H1 (cell line): Measurements from ENCODE around the gene GALNT6.

Experiments
- CHD2 ChIP-seq: IDR thresholded peaks from 2 replicates; pipeline ENCODE4 v1.6.1; 2012; ENCODE audit warnings: low read length, improper control_type of control experiment
- EGR1 ChIP-seq: IDR thresholded peaks from 2 replicates; pipeline ENCODE4 v1.6.1; 2011; ENCODE audit warnings: low read depth, low read length, borderline replicate concordance
- EP300 ChIP-seq, 2 experiments: IDR thresholded peaks; 1 replicate in 1 of 2; 2 replicates in 1 of 2; pipeline ENCODE4 v1.6.1; 2011 to 2012; ENCODE audit warnings: low read depth in 2 of 2, low read length in 2 of 2, mild to moderate bottlenecking in 2 of 2, borderline replicate concordance in 1 of 2, inconsistent platforms in 1 of 2, moderate library complexity in 1 of 2
- EZH2 ChIP-seq: fragments of 200-600 bp; sonication (generic); IDR thresholded peaks from 2 replicates; pipeline ENCODE4 v1.7.1; 2012; ENCODE audit warnings: low read depth, mild to moderate bottlenecking, moderate library complexity, low read length, inconsistent platforms; ENCODE audit not compliant: severe bottlenecking
- POLR2AphosphoS5 ChIP-seq: IDR thresholded peaks from 2 replicates; pipeline ENCODE4 v1.6.1; 2011; ENCODE audit warnings: low read depth, low read length
- POU5F1 ChIP-seq: IDR thresholded peaks from 2 replicates; pipeline ENCODE4 v1.6.1; 2011; ENCODE audit warnings: low read depth, mild to moderate bottlenecking, low read length, moderate library complexity
- RNF2 ChIP-seq: fragments of 200-900, 300-1000 bp; sonication (generic); IDR thresholded peaks from 2 replicates; pipeline ENCODE4 v1.7.1; 2016; ENCODE audit warnings: borderline replicate concordance, low read depth, mild to moderate bottlenecking, antibody characterized with exemption, low read length; ENCODE audit not compliant: poor library complexity, severe bottlenecking; ENCODE audit errors: missing control alignments
- SAP30 ChIP-seq: fragments of 300-600 bp; sonication (generic); IDR thresholded peaks from 2 replicates; pipeline ENCODE4 v1.7.1; 2012; ENCODE audit warnings: low read length, moderate library complexity, mild to moderate bottlenecking, inconsistent platforms; ENCODE audit not compliant: insufficient read depth, insufficient replicate concordance
- SIN3A ChIP-seq, 2 experiments: IDR thresholded peaks in 1 of 2; conservative IDR thresholded peaks in 1 of 2; 2 replicates each; pipeline ENCODE4 v1.6.1; 2011 to 2012; ENCODE audit warnings: low read length in 2 of 2, improper control_type of control experiment in 1 of 2, low read depth in 1 of 2, mild to moderate bottlenecking in 1 of 2
- TAF1 ChIP-seq: IDR thresholded peaks from 2 replicates; pipeline ENCODE4 v1.6.1; 2011; ENCODE audit warnings: mild to moderate bottlenecking, low read depth, low read length
- YY1 ChIP-seq: IDR thresholded peaks from 2 replicates; pipeline ENCODE4 v1.6.1; 2011; ENCODE audit warnings: low read depth, mild to moderate bottlenecking, low read length
- TF ChIP-seq, protein P1 (sequence below), 3 experiments: IDR thresholded peaks; 1 replicate in 2 of 3; 2 replicates in 1 of 3; pipeline versions ENCODE4 v1.5.1 to v1.6.1; 2011; ENCODE audit warnings: low read length in 3 of 3, mild to moderate bottlenecking in 3 of 3, inconsistent platforms in 2 of 3, low read depth in 1 of 3, moderate library complexity in 1 of 3; ENCODE audit not compliant: insufficient read depth in 1 of 3; ENCODE audit errors: control extremely low read depth in 1 of 3

DNA sequence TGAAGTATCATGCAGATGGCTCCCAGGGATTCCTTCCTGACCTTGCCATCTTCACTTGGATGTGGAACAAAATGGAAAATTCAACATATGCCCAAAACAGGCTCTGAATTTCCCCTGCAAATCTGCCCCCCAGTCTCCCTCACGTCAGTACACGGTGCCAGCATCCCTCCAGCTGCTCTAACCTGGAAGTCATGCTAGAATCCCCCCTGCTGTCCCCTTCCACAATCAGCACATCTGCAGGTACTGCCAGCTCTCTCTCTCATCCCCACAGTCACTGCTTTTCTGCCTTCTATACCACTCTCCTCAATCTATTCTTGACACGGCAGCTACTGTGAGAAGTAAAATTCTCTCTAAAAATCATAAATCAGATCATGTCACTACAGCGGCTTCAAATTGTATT lies 21.6 kb downstream of the GALNT6 start:
- no peak for TF ChIP-seq CHD2
- TF ChIP-seq EZH2: no peak
- TF ChIP-seq EP300 (IDR thresholded peaks at IDR 0.05; ENCODE audit: borderline replicate concordance in 1 of 2, low read depth in 2 of 2, low read length in 2 of 2): no peak
- TF ChIP-seq POLR2AphosphoS5: no peak
- TF ChIP-seq POU5F1: no peak
- TF ChIP-seq YY1: no peak
- TF ChIP-seq, protein P1, sequence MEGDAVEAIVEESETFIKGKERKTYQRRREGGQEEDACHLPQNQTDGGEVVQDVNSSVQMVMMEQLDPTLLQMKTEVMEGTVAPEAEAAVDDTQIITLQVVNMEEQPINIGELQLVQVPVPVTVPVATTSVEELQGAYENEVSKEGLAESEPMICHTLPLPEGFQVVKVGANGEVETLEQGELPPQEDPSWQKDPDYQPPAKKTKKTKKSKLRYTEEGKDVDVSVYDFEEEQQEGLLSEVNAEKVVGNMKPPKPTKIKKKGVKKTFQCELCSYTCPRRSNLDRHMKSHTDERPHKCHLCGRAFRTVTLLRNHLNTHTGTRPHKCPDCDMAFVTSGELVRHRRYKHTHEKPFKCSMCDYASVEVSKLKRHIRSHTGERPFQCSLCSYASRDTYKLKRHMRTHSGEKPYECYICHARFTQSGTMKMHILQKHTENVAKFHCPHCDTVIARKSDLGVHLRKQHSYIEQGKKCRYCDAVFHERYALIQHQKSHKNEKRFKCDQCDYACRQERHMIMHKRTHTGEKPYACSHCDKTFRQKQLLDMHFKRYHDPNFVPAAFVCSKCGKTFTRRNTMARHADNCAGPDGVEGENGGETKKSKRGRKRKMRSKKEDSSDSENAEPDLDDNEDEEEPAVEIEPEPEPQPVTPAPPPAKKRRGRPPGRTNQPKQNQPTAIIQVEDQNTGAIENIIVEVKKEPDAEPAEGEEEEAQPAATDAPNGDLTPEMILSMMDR (IDR thresholded peaks at IDR 0.05; ENCODE audit: control extremely low read depth in 1 of 3, insufficient read depth in 1 of 3, low read depth in 1 of 3, low read length in 3 of 3): no peak
- no peak for TF ChIP-seq RNF2
- TF ChIP-seq EGR1: no peak
- TF ChIP-seq SAP30: no peak
- no peak for TF ChIP-seq TAF1
- no peak for TF ChIP-seq SIN3A (conservative IDR thresholded peaks at IDR 0.05 in 1 of 2, IDR thresholded peaks at IDR 0.05 in 1 of 2; ENCODE audit: low read depth in 1 of 2, low read length in 2 of 2)
